Measurements from ENCODE around the gene SLC25A38.

DNA sequence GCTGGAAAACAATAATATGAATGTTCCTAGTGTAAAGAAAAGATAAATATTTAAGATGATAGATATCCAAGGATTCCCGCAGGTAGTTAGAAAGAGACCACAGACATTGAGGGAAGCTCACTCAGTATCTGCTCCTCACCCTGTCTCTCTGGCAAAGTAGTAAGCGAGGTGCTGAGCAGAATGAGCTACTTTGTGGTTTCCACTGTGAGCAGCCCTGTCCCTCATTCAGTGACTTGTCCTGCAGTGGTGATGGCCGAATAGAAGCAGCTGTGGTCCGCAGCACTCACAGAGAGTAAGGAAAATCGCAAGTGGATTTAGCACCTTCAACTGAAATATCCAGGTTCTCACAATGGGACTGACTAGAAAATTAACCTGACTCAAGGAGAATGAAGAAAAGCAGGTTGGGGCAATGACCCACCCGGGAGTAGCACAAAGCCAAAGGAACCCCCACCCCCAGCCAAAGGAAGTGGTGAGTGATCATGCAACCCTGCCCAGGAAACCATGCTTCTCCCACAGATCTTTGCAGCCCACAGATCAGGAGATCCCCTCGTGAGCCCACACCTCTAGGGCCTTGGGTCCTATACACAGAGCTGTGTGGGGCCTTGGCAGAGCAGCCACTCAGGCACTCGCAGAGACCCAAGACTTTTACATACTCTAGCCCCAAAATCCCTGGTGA is 21.8 kb upstream of the SLC25A38 start:
- TF ChIP-seq, protein P1, sequence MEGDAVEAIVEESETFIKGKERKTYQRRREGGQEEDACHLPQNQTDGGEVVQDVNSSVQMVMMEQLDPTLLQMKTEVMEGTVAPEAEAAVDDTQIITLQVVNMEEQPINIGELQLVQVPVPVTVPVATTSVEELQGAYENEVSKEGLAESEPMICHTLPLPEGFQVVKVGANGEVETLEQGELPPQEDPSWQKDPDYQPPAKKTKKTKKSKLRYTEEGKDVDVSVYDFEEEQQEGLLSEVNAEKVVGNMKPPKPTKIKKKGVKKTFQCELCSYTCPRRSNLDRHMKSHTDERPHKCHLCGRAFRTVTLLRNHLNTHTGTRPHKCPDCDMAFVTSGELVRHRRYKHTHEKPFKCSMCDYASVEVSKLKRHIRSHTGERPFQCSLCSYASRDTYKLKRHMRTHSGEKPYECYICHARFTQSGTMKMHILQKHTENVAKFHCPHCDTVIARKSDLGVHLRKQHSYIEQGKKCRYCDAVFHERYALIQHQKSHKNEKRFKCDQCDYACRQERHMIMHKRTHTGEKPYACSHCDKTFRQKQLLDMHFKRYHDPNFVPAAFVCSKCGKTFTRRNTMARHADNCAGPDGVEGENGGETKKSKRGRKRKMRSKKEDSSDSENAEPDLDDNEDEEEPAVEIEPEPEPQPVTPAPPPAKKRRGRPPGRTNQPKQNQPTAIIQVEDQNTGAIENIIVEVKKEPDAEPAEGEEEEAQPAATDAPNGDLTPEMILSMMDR (conservative IDR thresholded peaks at IDR 0.05; ENCODE audit: low read depth in 2 of 2) = no peak
- TF ChIP-seq POLR2AphosphoS5 (IDR thresholded peaks at IDR 0.05; ENCODE audit: low read depth) (no peak), EZH2phosphoT487 (IDR thresholded peaks at IDR 0.05; ENCODE audit: unreplicated experiment) (no peak), NANOG (IDR thresholded peaks at IDR 0.05; ENCODE audit: borderline replicate concordance) (no peak), EZH2 (IDR thresholded peaks at IDR 0.05; ENCODE audit: low read depth, unreplicated experiment) (no peak), JUNB (IDR thresholded peaks at IDR 0.05; ENCODE audit: unreplicated experiment) (no peak), CREB1 (CRISPR knock-in tag; IDR thresholded peaks at IDR 0.05; ENCODE audit: low read depth) (no peak), ZNF114 (CRISPR knock-in tag; IDR thresholded peaks at IDR 0.05) (no peak), ZNF331 (CRISPR knock-in tag; IDR thresholded peaks at IDR 0.05; ENCODE audit: low read depth) (no peak), STAT1 (IDR thresholded peaks at IDR 0.05; ENCODE audit: unreplicated experiment) (no peak)
- TF ChIP-seq, protein P2, sequence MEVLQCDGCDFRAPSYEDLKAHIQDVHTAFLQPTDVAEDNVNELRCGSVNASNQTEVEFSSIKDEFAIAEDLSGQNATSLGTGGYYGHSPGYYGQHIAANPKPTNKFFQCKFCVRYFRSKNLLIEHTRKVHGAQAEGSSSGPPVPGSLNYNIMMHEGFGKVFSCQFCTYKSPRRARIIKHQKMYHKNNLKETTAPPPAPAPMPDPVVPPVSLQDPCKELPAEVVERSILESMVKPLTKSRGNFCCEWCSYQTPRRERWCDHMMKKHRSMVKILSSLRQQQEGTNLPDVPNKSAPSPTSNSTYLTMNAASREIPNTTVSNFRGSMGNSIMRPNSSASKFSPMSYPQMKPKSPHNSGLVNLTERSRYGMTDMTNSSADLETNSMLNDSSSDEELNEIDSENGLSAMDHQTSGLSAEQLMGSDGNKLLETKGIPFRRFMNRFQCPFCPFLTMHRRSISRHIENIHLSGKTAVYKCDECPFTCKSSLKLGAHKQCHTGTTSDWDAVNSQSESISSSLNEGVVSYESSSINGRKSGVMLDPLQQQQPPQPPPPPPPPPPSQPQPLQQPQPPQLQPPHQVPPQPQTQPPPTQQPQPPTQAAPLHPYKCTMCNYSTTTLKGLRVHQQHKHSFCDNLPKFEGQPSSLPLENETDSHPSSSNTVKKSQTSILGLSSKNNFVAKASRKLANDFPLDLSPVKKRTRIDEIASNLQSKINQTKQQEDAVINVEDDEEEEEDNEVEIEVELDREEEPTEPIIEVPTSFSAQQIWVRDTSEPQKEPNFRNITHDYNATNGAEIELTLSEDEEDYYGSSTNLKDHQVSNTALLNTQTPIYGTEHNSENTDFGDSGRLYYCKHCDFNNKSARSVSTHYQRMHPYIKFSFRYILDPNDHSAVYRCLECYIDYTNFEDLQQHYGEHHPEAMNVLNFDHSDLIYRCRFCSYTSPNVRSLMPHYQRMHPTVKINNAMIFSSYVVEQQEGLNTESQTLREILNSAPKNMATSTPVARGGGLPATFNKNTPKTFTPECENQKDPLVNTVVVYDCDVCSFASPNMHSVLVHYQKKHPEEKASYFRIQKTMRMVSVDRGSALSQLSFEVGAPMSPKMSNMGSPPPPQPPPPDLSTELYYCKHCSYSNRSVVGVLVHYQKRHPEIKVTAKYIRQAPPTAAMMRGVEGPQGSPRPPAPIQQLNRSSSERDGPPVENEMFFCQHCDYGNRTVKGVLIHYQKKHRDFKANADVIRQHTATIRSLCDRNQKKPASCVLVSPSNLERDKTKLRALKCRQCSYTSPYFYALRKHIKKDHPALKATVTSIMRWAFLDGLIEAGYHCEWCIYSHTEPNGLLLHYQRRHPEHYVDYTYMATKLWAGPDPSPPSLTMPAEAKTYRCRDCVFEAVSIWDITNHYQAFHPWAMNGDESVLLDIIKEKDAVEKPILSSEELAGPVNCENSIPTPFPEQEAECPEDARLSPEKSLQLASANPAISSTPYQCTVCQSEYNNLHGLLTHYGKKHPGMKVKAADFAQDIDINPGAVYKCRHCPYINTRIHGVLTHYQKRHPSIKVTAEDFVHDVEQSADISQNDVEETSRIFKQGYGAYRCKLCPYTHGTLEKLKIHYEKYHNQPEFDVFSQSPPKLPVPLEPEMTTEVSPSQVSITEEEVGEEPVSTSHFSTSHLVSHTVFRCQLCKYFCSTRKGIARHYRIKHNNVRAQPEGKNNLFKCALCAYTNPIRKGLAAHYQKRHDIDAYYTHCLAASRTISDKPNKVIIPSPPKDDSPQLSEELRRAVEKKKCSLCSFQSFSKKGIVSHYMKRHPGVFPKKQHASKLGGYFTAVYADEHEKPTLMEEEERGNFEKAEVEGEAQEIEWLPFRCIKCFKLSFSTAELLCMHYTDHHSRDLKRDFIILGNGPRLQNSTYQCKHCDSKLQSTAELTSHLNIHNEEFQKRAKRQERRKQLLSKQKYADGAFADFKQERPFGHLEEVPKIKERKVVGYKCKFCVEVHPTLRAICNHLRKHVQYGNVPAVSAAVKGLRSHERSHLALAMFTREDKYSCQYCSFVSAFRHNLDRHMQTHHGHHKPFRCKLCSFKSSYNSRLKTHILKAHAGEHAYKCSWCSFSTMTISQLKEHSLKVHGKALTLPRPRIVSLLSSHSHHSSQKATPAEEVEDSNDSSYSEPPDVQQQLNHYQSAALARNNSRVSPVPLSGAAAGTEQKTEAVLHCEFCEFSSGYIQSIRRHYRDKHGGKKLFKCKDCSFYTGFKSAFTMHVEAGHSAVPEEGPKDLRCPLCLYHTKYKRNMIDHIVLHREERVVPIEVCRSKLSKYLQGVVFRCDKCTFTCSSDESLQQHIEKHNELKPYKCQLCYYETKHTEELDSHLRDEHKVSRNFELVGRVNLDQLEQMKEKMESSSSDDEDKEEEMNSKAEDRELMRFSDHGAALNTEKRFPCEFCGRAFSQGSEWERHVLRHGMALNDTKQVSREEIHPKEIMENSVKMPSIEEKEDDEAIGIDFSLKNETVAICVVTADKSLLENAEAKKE (CRISPR knock-in tag; IDR thresholded peaks at IDR 0.05) = no peak
- TF ChIP-seq, protein P3, sequence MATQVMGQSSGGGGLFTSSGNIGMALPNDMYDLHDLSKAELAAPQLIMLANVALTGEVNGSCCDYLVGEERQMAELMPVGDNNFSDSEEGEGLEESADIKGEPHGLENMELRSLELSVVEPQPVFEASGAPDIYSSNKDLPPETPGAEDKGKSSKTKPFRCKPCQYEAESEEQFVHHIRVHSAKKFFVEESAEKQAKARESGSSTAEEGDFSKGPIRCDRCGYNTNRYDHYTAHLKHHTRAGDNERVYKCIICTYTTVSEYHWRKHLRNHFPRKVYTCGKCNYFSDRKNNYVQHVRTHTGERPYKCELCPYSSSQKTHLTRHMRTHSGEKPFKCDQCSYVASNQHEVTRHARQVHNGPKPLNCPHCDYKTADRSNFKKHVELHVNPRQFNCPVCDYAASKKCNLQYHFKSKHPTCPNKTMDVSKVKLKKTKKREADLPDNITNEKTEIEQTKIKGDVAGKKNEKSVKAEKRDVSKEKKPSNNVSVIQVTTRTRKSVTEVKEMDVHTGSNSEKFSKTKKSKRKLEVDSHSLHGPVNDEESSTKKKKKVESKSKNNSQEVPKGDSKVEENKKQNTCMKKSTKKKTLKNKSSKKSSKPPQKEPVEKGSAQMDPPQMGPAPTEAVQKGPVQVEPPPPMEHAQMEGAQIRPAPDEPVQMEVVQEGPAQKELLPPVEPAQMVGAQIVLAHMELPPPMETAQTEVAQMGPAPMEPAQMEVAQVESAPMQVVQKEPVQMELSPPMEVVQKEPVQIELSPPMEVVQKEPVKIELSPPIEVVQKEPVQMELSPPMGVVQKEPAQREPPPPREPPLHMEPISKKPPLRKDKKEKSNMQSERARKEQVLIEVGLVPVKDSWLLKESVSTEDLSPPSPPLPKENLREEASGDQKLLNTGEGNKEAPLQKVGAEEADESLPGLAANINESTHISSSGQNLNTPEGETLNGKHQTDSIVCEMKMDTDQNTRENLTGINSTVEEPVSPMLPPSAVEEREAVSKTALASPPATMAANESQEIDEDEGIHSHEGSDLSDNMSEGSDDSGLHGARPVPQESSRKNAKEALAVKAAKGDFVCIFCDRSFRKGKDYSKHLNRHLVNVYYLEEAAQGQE (IDR thresholded peaks at IDR 0.05; ENCODE audit: unreplicated experiment) = no peak
- TF ChIP-seq, protein P4, sequence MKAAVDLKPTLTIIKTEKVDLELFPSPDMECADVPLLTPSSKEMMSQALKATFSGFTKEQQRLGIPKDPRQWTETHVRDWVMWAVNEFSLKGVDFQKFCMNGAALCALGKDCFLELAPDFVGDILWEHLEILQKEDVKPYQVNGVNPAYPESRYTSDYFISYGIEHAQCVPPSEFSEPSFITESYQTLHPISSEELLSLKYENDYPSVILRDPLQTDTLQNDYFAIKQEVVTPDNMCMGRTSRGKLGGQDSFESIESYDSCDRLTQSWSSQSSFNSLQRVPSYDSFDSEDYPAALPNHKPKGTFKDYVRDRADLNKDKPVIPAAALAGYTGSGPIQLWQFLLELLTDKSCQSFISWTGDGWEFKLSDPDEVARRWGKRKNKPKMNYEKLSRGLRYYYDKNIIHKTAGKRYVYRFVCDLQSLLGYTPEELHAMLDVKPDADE (IDR thresholded peaks at IDR 0.05) = no peak
